ENCODE data around the gene LY6G5C. TPM values are rescaled to one million over a fixed set of nuclear protein-coding genes. Genes with fewer than 3 reads are reported as not detected.

LY6G5C gene
- total and polyA plus RNA-seq, 2 donors (not counting 3 experiments of a cell fraction or from before 2014, with no cell fraction given): 8.2 to 11.4 TPM

DNA sequence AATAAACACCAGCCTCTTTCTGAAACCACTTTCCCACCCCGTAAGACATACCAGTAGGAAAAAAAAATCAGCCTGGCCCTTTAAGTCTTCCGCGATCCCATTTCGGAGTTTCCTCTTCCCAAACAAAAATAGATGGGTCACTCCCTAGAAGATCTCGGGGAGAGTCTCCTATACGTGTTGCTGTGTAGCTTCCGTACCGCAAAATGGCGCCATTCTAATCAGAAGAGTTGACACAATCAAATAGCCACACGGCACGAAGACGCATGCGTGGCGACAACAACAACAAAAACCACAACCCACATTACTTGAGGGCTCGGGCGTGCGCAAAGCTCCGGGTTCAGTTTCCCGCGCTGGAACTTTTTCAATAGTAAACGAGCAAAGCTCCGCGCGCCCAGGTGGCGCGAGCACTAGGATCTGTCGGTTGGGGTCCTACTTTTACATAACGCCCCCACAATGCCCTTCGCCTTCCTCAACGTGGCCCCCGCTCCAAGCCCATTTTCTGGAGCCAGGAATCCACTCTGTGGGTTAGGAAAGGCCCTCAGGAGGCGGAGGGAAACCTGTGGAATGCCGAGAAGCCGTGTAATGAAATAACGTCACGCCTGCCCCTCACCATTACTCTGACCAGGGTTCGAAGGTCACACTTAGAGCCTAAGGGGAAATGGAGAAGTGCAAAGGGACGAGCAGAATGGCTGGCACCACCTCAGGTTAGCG lies 15.9 kb downstream of the LY6G5C start, which contains the start of gene GPANK1:
Gene GPANK1 (minus strand): TSS at position 208 of the 711 bp plus-strand sequence. CDS start 519 bp downstream, outside the sequence.
- Histone ChIP-seq H3K36me3 (ENCODE audit: control insufficient read depth in 2 of 2, extremely low read depth in 1 of 2, insufficient read depth in 2 of 2, low read length in 2 of 2) (peaks cover 20 to 21% of the 10 kb centered on the region in 2 experiments), H3K9me1 (replicated peaks; ENCODE audit: control insufficient read depth, extremely low read depth, insufficient read depth, low read length) (no peaks in the 10 kb centered on the region), H3K27ac (ENCODE audit: insufficient read depth, low read depth, low read length) (peak within 1 kb of the TSS; percentile 77), H4K20me1 (replicated peaks; ENCODE audit: control insufficient read depth, extremely low read depth, insufficient read depth, low read length) (no peaks in the 10 kb centered on the region), H3K4me3 (replicated peaks in 1 of 3; ENCODE audit: insufficient read depth in 1 of 3, low read depth in 1 of 3, low read length in 3 of 3) (peak within 1 kb of the TSS; percentile 70 to 94 (median 72)), H3K79me2 (ENCODE audit: control insufficient read depth, insufficient read depth, low read length) (peaks cover 36% of the 10 kb centered on the region), H3K4me1 (ENCODE audit: control insufficient read depth, extremely low read depth, insufficient read depth, low read length) (peaks cover 31% of the 10 kb centered on the region), H3K9me3 (replicated peaks; ENCODE audit: control insufficient read depth, insufficient read depth, low read length) (no peaks in the 10 kb centered on the region), H3K4me2 (ENCODE audit: insufficient read depth, low read length) (peak within 1 kb of the TSS; percentile 86), H2AFZ (ENCODE audit: low read depth, low read length) (peak within 1 kb of the TSS; percentile 58), H3K27me3 (ENCODE audit: control insufficient read depth in 2 of 2, insufficient read depth in 2 of 2, low read length in 2 of 2) (no peaks in the 10 kb centered on the region), H3K9ac (replicated peaks; ENCODE audit: extremely low read depth, insufficient read depth, low read length) (peak within 1 kb of the TSS; percentile 79)
- dilution Hi-C loops (cut with MboI; ENCODE audit: extremely low pct_ligation_motif_present, low sequenced_read_pairs) (no loop called here), intact Hi-C loops (cut with micrococcal nuclease) (loop anchor here (1.0 to 10.0 kb wide), 7 partner anchors 13 to 530 kb away; partner anchors contain the start of genes ATP6V1G2, BAG6, GPSM3 and PBX2)
- ChIA-PET CTCF (interaction anchor here (0.8 to 5.7 kb wide), 7 partner anchors 9 to 142 kb away, joined by 3 to 38 read pairs (median 4); partner anchors contain the start of genes APOM, ATP6V1G2, BAG6 and LSM2), POLR2A (interaction anchor here (0.7 to 1.3 kb wide), 7 partner anchors 12 to 163 kb away, joined by 3 to 5 read pairs (median 4); partner anchors contain the start of genes ABHD16A, BAG6, HSPA1B and LSM2)
- no TSS peak for BruUV-seq (replicated peaks)
- TF ChIP-seq GATA2 (IDR thresholded peaks at IDR 0.05; ENCODE audit: insufficient read depth, insufficient read length, low read depth, low read length): no peak
- peak; percentile 38 for TF ChIP-seq POLR2A (IDR thresholded peaks at IDR 0.05; ENCODE audit: low read depth, low read length)
- TF ChIP-seq CTCF (IDR thresholded peaks at IDR 0.05; ENCODE audit: extremely low read depth in 1 of 2, insufficient read depth in 1 of 2, low read depth in 1 of 2, low read length in 2 of 2): no peak
- TF ChIP-seq EZH2 (IDR thresholded peaks at IDR 0.05; ENCODE audit: borderline replicate concordance, low read depth, low read length, severe bottlenecking): no peak
- TF ChIP-seq JUN (IDR thresholded peaks at IDR 0.05; ENCODE audit: borderline replicate concordance, insufficient read depth, insufficient read length, low read depth): no peak
- TF ChIP-seq MAX (IDR thresholded peaks at IDR 0.05; ENCODE audit: insufficient read depth, insufficient read length): peak; percentile 51
- no peak for TF ChIP-seq MYC (IDR thresholded peaks at IDR 0.05; ENCODE audit: low read depth, low read length)
- no peak for TF ChIP-seq FOS (IDR thresholded peaks at IDR 0.05; ENCODE audit: borderline replicate concordance, insufficient read depth, low read length)
- TF ChIP-seq POLR2AphosphoS5 (IDR thresholded peaks at IDR 0.05; ENCODE audit: insufficient read depth, low read depth, low read length): peak; percentile 41
- FAIRE-seq (peak; percentile 99), DNase-seq (ENCODE audit: low read depth, low spot score) (peak; percentile 95)

All from endothelial cell of umbilical vein (primary cell).